ENCODE measurements around the gene USP12. TPM values are rescaled to one million over a fixed set of nuclear protein-coding genes. Genes with fewer than 3 reads are reported as not detected.

USP12 gene
- total and polyA plus RNA-seq, 5 donors = 5.4 to 19.3 (median 17.8) TPM

DNA sequence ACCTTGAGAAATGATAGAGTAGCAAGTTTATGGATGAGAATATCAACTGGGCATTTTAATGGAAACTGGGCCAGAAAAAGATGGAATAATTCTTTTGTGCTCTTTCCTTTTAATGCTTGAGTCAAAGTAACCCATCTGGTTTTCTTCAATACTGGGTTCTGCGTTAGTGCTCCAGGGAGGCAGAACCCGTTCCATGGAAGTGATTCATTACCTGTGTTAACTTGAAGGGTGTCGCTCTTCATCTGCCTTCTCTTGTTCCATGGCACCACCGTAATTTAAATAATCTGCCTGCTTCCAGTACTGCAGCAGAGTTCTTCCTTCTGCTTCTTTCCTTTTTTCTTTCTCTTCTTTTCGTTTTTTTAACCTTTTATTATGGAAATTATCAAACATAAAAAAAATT is 14.7 kb upstream of the USP12 start:
- DNase-seq (no peak), ATAC-seq (no peak)
- H3K9me3 ChIP-seq (ENCODE audit: control insufficient read depth, low read length) = no peaks in the 10 kb centered on the region
- no peaks in the 10 kb centered on the region for H3K27me3 ChIP-seq (ENCODE audit: control insufficient read depth, insufficient read depth)
- no peak overlapping the region for H3K4me3 ChIP-seq (ENCODE audit: low read length)
- WGBS = 75% methylated on average over 5 of the region's 5 CpGs
- H3K27ac ChIP-seq (ENCODE audit: low read length) = no peak overlapping the region
- peaks cover 7% of the 10 kb centered on the region for H3K4me1 ChIP-seq (ENCODE audit: control insufficient read depth, insufficient read depth, low read length)
- intact Hi-C loops (cut with DNase I) = loop anchor here in 3 of 4 donors (10.0 kb wide), 3 partner anchors 59 to 169 kb away; partner anchors contain the start of gene RPL21 (in 1 of the 3)

GRCh38 chr13:27183561-27184147 is 12.0 kb upstream of the USP12 start:
- H3K27me3 ChIP-seq (ENCODE audit: control insufficient read depth, insufficient read depth) = no peaks in the 10 kb centered on the region
- no peaks in the 10 kb centered on the region for H3K9me3 ChIP-seq (ENCODE audit: control insufficient read depth, low read length)
- peak in 1 of 2 donors; percentile 7 for ATAC-seq
- intact Hi-C loops (cut with DNase I) = loop anchor here in 3 of 4 donors (10.0 kb wide), 3 partner anchors 61 to 171 kb away; partner anchors contain the start of gene RPL21 (in 1 of the 3)
- H3K4me1 ChIP-seq (ENCODE audit: control insufficient read depth, insufficient read depth, low read length) = peaks cover 7% of the 10 kb centered on the region
- no peak for DNase-seq
- H3K27ac ChIP-seq (ENCODE audit: low read length) = no peak overlapping the region
- WGBS = 84% methylated on average over 9 of the region's 9 CpGs
- no peak overlapping the region for H3K4me3 ChIP-seq (ENCODE audit: low read length)

GRCh38 chr13:27182844-27183497 is 11.4 kb upstream of the USP12 start:
- H3K4me3 ChIP-seq (ENCODE audit: low read length) = no peak overlapping the region
- WGBS = 27% methylated on average over 10 of the region's 10 CpGs

GRCh38 chr13:27182054-27182453 is 10.4 kb upstream of the USP12 start:
- H3K4me1 ChIP-seq (ENCODE audit: control insufficient read depth, insufficient read depth, low read length) = peaks cover 7% of the 10 kb centered on the region
- 95% methylated on average over 2 of the region's 2 CpGs for WGBS

More at GRCh38 chr13:27182844-27183497, 11.4 kb upstream of the USP12 start:
- intact Hi-C loops (cut with DNase I) = loop anchor here in 3 of 4 donors (10.0 kb wide), 3 partner anchors 62 to 172 kb away; partner anchors contain the start of gene RPL21 (in 1 of the 3)
- peak; percentile 76 to 84 (median 78) for DNase-seq
- H3K9me3 ChIP-seq (ENCODE audit: control insufficient read depth, low read length) = no peaks in the 10 kb centered on the region
- peak overlapping the region; percentile 8 for H3K27ac ChIP-seq (ENCODE audit: low read length)
- H3K27me3 ChIP-seq (ENCODE audit: control insufficient read depth, insufficient read depth) = no peaks in the 10 kb centered on the region
- peak; percentile 95 to 99 for ATAC-seq
- peaks cover 7% of the 10 kb centered on the region for H3K4me1 ChIP-seq (ENCODE audit: control insufficient read depth, insufficient read depth, low read length)

DNA sequence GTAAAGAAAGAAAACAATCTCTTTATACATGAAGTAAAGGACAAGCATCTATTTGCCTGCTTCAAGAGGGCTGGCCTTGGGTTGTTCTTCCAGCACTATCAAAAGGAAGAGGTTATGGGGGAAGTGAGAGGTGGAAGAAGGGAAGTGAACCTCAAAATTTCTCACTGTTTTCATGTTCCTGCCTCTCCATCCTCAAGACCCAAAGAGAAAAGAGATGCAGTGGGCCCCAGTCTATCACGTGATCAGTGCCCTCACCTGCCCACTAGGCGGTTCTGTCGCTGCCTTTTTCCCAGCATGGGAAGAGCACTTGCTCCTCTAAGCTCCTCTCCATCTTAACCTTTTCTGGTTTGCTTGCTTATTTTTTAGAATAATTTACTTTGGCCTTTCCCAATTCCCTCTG is 6.2 kb upstream of the USP12 start:
- Histone ChIP-seq H3K27ac (ENCODE audit: low read length) (no peak overlapping the region), H3K9me3 (ENCODE audit: control insufficient read depth, low read length) (no peaks in the 10 kb centered on the region), H3K4me3 (ENCODE audit: low read length) (no peak overlapping the region), H3K27me3 (ENCODE audit: control insufficient read depth, insufficient read depth) (no peaks in the 10 kb centered on the region), H3K4me1 (ENCODE audit: control insufficient read depth, insufficient read depth, low read length) (peaks cover 2% of the 10 kb centered on the region)
- no peak for DNase-seq
- whole genome bisulfite sequencing = 63% methylated on average over 3 of the region's 3 CpGs
- intact Hi-C loops (cut with DNase I) = loop anchor here in 1 of 4 donors (10.0 kb wide), 2 partner anchors 67 to 193 kb away; no protein-coding TSS in a partner anchor
- no peak for ATAC-seq

More at GRCh38 chr13:27182054-27182453, 10.4 kb upstream of the USP12 start:
- Histone ChIP-seq H3K27ac (ENCODE audit: low read length) (no peak overlapping the region), H3K4me3 (ENCODE audit: low read length) (no peak overlapping the region), H3K9me3 (ENCODE audit: control insufficient read depth, low read length) (no peaks in the 10 kb centered on the region), H3K27me3 (ENCODE audit: control insufficient read depth, insufficient read depth) (no peaks in the 10 kb centered on the region)
- DNase-seq = no peak
- ATAC-seq = no peak
- intact Hi-C loops (cut with DNase I) = loop anchor here in 3 of 4 donors (10.0 kb wide), 3 partner anchors 63 to 173 kb away; partner anchors contain the start of gene RPL21 (in 1 of the 3)

DNA sequence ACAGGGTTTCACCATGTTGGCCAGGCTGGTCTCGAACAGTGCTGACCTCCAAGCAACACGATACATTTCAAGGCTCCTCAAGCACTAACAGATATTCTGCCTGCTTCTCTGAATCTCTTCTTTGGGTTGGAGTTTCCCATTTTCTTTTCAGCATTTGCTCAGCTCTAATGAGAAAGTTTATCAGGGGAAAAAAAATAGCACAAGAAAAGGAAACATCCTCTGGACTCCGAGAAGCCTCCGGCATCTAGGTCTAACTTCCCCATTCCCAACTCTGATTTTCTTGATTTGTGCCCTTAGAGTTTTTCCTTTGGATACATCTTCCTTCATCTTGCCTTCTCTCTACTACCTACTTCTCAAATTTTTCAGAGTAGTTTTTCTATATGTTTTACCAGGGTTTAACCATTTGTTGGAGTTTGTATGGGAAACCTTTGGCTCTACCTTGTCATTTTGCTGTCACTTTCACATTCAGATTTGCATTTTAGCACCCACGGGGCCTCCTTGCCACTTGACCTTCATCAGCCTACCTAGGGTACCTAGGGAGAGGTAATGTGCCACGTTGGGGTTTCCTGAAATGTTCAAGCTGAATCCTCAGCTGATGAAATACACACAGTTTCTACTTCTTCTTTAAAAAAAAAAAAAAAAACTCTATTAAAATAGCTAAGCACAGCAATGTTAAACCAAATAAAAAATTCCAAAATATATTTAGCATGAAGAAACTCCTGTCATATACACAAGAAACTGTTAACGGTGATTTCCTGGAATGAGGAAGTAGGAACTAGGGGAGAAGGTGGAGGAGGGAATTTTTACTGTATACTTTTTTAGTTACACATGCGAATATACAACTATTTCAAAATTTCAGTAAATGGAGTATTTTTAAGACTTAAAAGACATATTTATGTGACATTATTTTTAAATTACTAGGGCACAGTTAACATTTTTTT is 5.1 kb upstream of the USP12 start:
- intact Hi-C loops (cut with DNase I) = loop anchor here in 1 of 4 donors (10.0 kb wide), 2 partner anchors 68 to 192 kb away; no protein-coding TSS in a partner anchor
- no peaks in the 10 kb centered on the region for H3K27me3 ChIP-seq (ENCODE audit: control insufficient read depth, insufficient read depth)
- no peaks in the 10 kb centered on the region for H3K9me3 ChIP-seq (ENCODE audit: control insufficient read depth, low read length)
- no peak overlapping the region for H3K4me3 ChIP-seq (ENCODE audit: low read length)
- ATAC-seq (no peak), DNase-seq (no peak)
- H3K4me1 ChIP-seq (ENCODE audit: control insufficient read depth, insufficient read depth, low read length) = no peaks in the 10 kb centered on the region
- WGBS = 68% methylated on average over 8 of the region's 8 CpGs
- no peak overlapping the region for H3K27ac ChIP-seq (ENCODE audit: low read length)

- Histone ChIP-seq H3K4me1 (ENCODE audit: control insufficient read depth, insufficient read depth, low read length) (peaks cover 3% of the 10 kb centered on the region), H3K4me3 (ENCODE audit: low read length) (no peak overlapping the region), H3K9me3 (ENCODE audit: control insufficient read depth, low read length) (no peaks in the 10 kb centered on the region), H3K27ac (ENCODE audit: low read length) (no peak overlapping the region), H3K27me3 (ENCODE audit: control insufficient read depth, insufficient read depth) (no peaks in the 10 kb centered on the region)
- intact Hi-C loops (cut with DNase I) = loop anchor here in 2 of 4 donors (5.0 to 10.0 kb wide), 3 partner anchors 70 to 190 kb away; partner anchors contain the start of gene RPL21 (in 1 of the 2)
- 82% methylated on average over 6 of the region's 6 CpGs for WGBS
- no peak for DNase-seq
- ATAC-seq = no peak
Measured at GRCh38 chr13:27174766-27175455, 3.3 kb upstream of the USP12 start.

DNA sequence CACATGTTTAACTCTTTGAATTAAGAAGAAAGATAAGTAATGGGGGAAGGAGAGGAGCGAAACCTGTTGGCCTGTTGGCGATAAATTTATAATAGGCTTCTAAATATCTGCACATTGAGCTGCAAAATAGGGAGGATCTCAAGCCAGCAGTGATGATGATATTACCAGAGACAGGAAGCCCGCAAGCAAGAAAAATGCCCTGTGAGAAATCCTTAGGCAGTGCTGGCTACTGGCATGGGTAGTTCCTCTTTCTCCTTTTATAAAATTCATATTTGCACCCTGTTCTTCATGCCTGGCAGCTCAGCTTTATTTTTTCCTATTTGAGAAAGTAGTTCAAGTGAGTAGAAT is 858 bp upstream of the USP12 start:
- no peak for ATAC-seq
- intact Hi-C loops (cut with DNase I) = loop anchor here in 2 of 4 donors (5.0 to 10.0 kb wide), 3 partner anchors 72 to 188 kb away; partner anchors contain the start of gene RPL21 (in 1 of the 2)
- peaks cover 6% of the 10 kb centered on the region for H3K4me1 ChIP-seq (ENCODE audit: control insufficient read depth, insufficient read depth, low read length)

GRCh38 chr13:27171827-27172494 is 350 bp upstream of the USP12 start:
- DNase-seq (peak; percentile 94 to 98 (median 97)), ATAC-seq (peak; percentile 98 to 99)
- peaks cover 6% of the 10 kb centered on the region for H3K4me1 ChIP-seq (ENCODE audit: control insufficient read depth, insufficient read depth, low read length)
- intact Hi-C loops (cut with DNase I) = loop anchor here in 2 of 4 donors (5.0 to 10.0 kb wide), 3 partner anchors 73 to 187 kb away; partner anchors contain the start of gene RPL21 (in 1 of the 2)
- H3K27ac ChIP-seq (ENCODE audit: low read length) = peak overlapping the region; percentile 85
- no peaks in the 10 kb centered on the region for H3K27me3 ChIP-seq (ENCODE audit: control insufficient read depth, insufficient read depth)
- WGBS = under 1% methylated on average over 72 of the region's 73 CpGs
- H3K9me3 ChIP-seq (ENCODE audit: control insufficient read depth, low read length) = no peaks in the 10 kb centered on the region
- peak overlapping the region; percentile 93 for H3K4me3 ChIP-seq (ENCODE audit: low read length)

More for the DNA sequence above, 858 bp upstream of the USP12 start:
- no peaks in the 10 kb centered on the region for H3K27me3 ChIP-seq (ENCODE audit: control insufficient read depth, insufficient read depth)
- H3K9me3 ChIP-seq (ENCODE audit: control insufficient read depth, low read length) = no peaks in the 10 kb centered on the region
- H3K27ac ChIP-seq (ENCODE audit: low read length) = peak overlapping the region; percentile 25
- WGBS = 8% methylated on average over 3 of the region's 3 CpGs
- peak overlapping the region; percentile 93 for H3K4me3 ChIP-seq (ENCODE audit: low read length)
- DNase-seq = no peak
